ENCODE results near the gene APIP. TPM values are rescaled to one million over a fixed set of nuclear protein-coding genes. Genes with fewer than 3 reads are reported as not detected.

The APIP gene
- polyA plus RNA-seq, 1 of the 3 experiments (the other 2 are of a cell fraction) = 21.3 TPM

DNA sequence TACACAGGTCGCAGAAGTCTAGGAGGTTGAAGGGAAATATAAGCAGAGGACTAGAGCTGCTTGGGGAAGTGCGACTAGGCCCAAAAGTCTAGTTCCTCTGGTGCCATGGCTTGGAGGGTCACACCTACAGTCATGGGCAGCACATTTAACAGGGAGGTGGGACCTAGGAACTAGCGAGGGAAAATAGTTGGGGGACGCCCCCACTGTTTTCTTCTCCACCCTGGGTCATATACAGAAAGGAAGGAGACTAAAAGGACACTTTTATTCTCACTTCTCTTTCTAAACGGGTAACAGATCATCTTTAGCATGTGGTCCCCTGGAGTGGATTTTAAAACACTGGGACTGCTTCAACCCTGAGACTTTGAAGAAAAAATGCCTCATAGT, 16.6 kb downstream of the APIP start:
- POLR2A ChIA-PET = no interaction called here
- DNase-seq = no peak
- H2AFZ ChIP-seq (ENCODE audit: low read depth) = no peak overlapping the region

DNA sequence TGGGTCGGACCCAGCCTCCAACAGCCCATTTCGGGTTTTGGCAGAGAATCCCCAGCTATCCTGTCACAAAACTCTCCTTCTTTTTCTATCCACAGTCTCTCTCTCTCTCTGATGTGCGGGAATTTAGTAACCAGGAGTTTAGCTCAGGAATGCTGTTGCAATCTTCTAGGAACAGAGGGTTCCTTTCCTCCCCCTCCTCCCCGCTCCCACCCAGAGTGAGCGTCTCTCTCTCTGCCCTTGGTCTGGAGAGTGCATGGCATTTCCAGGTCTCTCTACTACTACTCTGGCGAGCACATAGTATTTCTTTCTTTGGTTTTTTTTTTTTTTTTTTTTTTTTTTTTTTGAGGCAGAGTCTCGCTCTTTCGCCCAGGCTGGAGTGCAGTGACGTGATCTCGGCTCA, 17.7 kb downstream of the APIP start:
- CTCF ChIA-PET = interaction anchor here (1.5 to 7.0 kb wide), 2 partner anchors 17 to 313 kb away, joined by 3 to 30 read pairs; partner anchors contain the start of gene APIP
- H3K9ac ChIP-seq = no peak overlapping the region
- TF ChIP-seq RFX5 (IDR thresholded peaks at IDR 0.05; ENCODE audit: low read length) = no peak
- TF ChIP-seq TEAD4 (IDR thresholded peaks at IDR 0.05; ENCODE audit: borderline replicate concordance, insufficient read depth) = no peak
- no peak for TF ChIP-seq FOXJ3 (CRISPR knock-in tag; IDR thresholded peaks at IDR 0.05)
- TF ChIP-seq EP300 (IDR thresholded peaks at IDR 0.05; ENCODE audit: borderline replicate concordance in 1 of 2, low read depth in 1 of 2, low read length in 1 of 2) = no peak
- TF ChIP-seq FOXM1 (IDR thresholded peaks at IDR 0.05; ENCODE audit: low read depth) = no peak
- no peak for TF ChIP-seq GATA2 (CRISPR knock-in tag; IDR thresholded peaks at IDR 0.05)
- TF ChIP-seq NRF1 (IDR thresholded peaks at IDR 0.05; ENCODE audit: low read depth, low read length) = no peak
- no peak for TF ChIP-seq JUND (IDR thresholded peaks at IDR 0.05)
- TF ChIP-seq, protein P1, sequence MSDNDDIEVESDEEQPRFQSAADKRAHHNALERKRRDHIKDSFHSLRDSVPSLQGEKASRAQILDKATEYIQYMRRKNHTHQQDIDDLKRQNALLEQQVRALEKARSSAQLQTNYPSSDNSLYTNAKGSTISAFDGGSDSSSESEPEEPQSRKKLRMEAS (IDR thresholded peaks at IDR 0.05; ENCODE audit: low read depth) = no peak
- H3K4me3 ChIP-seq (ENCODE audit: low read depth in 2 of 2, low read length in 1 of 2) = no peak overlapping the region
- H3K9me2 ChIP-seq = no peaks in the 10 kb centered on the region
- peaks cover 40% of the 10 kb centered on the region for H3K79me2 ChIP-seq (ENCODE audit: insufficient read depth)
- no peak overlapping the region for H2AFZ ChIP-seq (ENCODE audit: low read depth)
- no peaks in the 10 kb centered on the region for H3K4me1 ChIP-seq (ENCODE audit: control insufficient read depth in 1 of 2, insufficient read depth in 2 of 2, low read depth in 1 of 2, low read length in 1 of 2)
- WGBS (ENCODE audit: low lambda C conversion rate) = 94% methylated on average over 10 of the region's 10 CpGs
- H3K27me3 ChIP-seq (ENCODE audit: insufficient read depth) = no peaks in the 10 kb centered on the region
- POLR2A ChIA-PET = no interaction called here
- no peaks in the 10 kb centered on the region for H3K36me3 ChIP-seq (replicated peaks in 1 of 2; ENCODE audit: control insufficient read depth in 1 of 2, insufficient read depth in 2 of 2, low read length in 1 of 2)
- no peaks in the 10 kb centered on the region for H4K20me1 ChIP-seq (ENCODE audit: insufficient read depth)
- H3K9me3 ChIP-seq = peaks cover 14% of the 10 kb centered on the region
- no peak for DNase-seq
- H3K27ac ChIP-seq (ENCODE audit: low read depth in 2 of 2, low read length in 1 of 2) = no peak overlapping the region
- H3F3A ChIP-seq (replicated peaks; ENCODE audit: insufficient read depth) = no peaks in the 10 kb centered on the region
- H3K4me2 ChIP-seq = no peak overlapping the region

More for the DNA sequence above, 16.6 kb downstream of the APIP start:
- H3K27ac ChIP-seq (ENCODE audit: low read depth in 2 of 2, low read length in 1 of 2) = no peak overlapping the region
- no peak overlapping the region for H3K4me3 ChIP-seq (ENCODE audit: low read depth in 2 of 2, low read length in 1 of 2)
- H3K4me2 ChIP-seq = no peak overlapping the region
- 88% methylated on average over 5 of the region's 5 CpGs for WGBS (ENCODE audit: low lambda C conversion rate)
- no peaks in the 10 kb centered on the region for H3K4me1 ChIP-seq (ENCODE audit: control insufficient read depth in 1 of 2, insufficient read depth in 2 of 2, low read depth in 1 of 2, low read length in 1 of 2)
- CTCF ChIA-PET = interaction anchor here (7.0 kb wide), 1 partner anchor 314 kb away, joined by 30 read pairs; no protein-coding TSS in a partner anchor
- H3K9me2 ChIP-seq = no peaks in the 10 kb centered on the region
- no peaks in the 10 kb centered on the region for H4K20me1 ChIP-seq (ENCODE audit: insufficient read depth)
- no peak overlapping the region for H3K9ac ChIP-seq
- no peaks in the 10 kb centered on the region for H3K27me3 ChIP-seq (ENCODE audit: insufficient read depth)
- TF ChIP-seq, protein P2, sequence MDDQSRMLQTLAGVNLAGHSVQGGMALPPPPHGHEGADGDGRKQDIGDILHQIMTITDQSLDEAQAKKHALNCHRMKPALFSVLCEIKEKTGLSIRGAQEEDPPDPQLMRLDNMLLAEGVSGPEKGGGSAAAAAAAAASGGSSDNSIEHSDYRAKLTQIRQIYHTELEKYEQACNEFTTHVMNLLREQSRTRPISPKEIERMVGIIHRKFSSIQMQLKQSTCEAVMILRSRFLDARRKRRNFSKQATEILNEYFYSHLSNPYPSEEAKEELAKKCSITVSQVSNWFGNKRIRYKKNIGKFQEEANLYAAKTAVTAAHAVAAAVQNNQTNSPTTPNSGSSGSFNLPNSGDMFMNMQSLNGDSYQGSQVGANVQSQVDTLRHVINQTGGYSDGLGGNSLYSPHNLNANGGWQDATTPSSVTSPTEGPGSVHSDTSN (IDR thresholded peaks at IDR 0.05) = no peak
- TF ChIP-seq, protein P3, sequence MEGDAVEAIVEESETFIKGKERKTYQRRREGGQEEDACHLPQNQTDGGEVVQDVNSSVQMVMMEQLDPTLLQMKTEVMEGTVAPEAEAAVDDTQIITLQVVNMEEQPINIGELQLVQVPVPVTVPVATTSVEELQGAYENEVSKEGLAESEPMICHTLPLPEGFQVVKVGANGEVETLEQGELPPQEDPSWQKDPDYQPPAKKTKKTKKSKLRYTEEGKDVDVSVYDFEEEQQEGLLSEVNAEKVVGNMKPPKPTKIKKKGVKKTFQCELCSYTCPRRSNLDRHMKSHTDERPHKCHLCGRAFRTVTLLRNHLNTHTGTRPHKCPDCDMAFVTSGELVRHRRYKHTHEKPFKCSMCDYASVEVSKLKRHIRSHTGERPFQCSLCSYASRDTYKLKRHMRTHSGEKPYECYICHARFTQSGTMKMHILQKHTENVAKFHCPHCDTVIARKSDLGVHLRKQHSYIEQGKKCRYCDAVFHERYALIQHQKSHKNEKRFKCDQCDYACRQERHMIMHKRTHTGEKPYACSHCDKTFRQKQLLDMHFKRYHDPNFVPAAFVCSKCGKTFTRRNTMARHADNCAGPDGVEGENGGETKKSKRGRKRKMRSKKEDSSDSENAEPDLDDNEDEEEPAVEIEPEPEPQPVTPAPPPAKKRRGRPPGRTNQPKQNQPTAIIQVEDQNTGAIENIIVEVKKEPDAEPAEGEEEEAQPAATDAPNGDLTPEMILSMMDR (IDR thresholded peaks at IDR 0.05) = no peak
- no peak for TF ChIP-seq GABPA (IDR thresholded peaks at IDR 0.05; ENCODE audit: low read depth)
- TF ChIP-seq SIN3A (IDR thresholded peaks at IDR 0.05; ENCODE audit: borderline replicate concordance, low read depth, low read length) = no peak
- peaks cover 43% of the 10 kb centered on the region for H3K79me2 ChIP-seq (ENCODE audit: insufficient read depth)
- H3K36me3 ChIP-seq (replicated peaks in 1 of 2; ENCODE audit: control insufficient read depth in 1 of 2, insufficient read depth in 2 of 2, low read length in 1 of 2) = no peaks in the 10 kb centered on the region
- peaks cover 14% of the 10 kb centered on the region for H3K9me3 ChIP-seq
- H3F3A ChIP-seq (replicated peaks; ENCODE audit: insufficient read depth) = no peaks in the 10 kb centered on the region

Measured in SK-N-SH (cell line).